Glomerular endothelial cell (primary cell): Measurements from ENCODE around the gene URB1. TPM values are rescaled to one million over a fixed set of nuclear protein-coding genes. Genes with fewer than 3 reads are reported as not detected.
"Not testable (repeated sequence)": the region's sequence is repeated elsewhere in the genome, so short reads cannot be mapped to it uniquely, and the experiment has no call there.

Experiments
- DNase-seq: peaks from one replicate; pipeline ENCODE4 v3.0.0-alpha.2; 2011; ENCODE audit warnings: low read depth, low spot score; ENCODE audit errors: extremely low read depth
- total RNA-seq: library from RNA; depleted of rRNA; stranded (reverse); fragments of >200 nt; gene quantifications from 2 replicates; pipeline ENCODE4 v1.2.3, GENCODE V29; 2015

Gene URB1
- total RNA-seq, 1 donor from 2014 or later: 20.2 TPM

DNA sequence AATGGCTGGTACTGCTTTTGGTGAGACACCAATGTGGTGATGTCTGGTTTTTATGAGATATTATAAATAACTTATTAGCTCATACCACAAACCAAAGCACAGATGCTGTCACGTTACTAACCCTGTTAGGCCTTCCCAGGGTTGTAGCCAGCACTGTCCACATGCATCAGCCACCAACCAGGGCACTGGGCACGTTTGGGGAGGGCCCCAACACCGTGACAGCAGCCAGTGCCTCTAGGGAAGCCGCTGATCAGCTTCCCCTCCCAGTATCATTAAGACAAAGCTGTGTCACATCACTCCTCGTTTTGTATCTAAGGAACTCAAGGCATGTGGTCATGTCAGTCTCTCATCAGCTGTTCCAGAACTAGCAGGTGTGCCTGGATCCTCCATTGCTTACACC is 13.9 kb downstream of the URB1 start:
- DNase-seq: no peak

DNA sequence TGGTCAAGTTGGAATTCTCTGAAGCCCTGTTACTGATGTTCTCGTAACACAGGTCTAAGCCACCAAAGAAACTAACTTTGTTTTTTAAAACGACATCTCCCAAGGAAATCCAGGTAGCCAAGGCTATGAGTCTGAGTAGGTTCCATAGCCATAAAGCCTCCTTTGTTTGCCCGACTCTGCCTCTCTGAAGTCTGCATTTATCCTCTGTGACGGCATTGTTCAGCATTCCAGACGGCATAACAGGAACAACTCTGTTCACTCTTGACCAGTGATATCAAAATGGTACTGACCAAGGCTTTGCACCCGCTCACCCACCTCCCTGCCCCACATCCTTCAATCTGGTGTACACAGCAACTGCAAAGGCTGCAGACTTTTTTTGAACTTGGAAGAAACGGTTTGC is 14.8 kb downstream of the URB1 start:
- no peak for DNase-seq

DNA sequence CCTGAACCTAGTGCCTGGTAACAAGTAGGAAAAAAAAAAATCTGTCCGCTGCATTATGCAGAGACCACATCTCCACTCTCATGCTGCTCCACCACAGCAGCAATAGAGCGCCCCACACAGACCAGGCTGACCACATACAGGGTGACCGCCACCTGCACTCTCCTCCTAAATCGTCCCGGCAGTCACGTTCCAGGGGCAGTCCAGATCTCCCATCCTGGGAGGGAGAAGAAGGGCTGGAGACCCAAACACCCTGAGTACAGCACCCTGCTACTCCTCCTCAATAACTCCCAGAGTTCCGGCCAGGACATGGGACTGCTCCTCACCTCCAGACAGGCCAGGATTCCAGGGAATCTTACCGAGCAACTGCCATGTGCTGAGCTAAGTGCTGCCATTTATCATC is 15.3 kb downstream of the URB1 start:
- no peak for DNase-seq

DNA sequence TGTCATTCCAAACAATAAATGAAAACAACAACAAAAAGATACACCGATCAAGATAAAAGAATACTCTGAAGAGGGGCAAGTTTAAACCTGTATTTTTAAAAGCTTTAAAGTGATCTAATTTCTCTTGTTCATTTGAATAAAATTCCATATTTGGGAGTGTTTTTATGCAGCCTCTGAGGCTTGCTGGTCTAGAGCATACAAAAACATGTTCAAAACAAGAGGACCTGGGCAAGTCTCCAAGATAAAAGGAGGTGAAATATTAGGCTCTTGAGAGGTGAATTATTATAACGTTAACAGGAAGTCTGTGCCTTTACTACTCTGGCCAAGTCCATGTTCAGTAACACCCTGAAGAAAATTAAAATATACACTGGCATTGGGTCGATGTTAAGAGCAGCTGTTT is 20.1 kb downstream of the URB1 start:
- no peak for DNase-seq

DNA sequence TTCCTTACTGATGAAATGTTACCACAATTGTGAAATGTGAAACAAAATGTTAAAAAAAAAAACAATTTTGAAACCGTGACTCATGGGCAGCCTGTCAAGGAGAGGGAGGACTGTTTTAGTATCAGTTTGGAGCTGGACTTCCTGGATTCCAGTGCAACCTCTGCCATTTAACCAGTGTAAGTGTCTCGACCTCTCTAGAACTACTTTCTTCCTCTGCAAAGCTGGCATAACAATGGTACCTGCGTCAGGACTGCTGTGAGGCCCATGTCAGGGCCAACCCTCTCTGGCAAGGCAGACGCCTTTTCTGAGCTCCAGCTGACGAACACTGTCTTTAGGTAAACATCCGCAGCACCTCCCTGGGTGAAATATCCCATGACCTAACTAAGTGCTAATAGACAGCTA is 20.9 kb downstream of the URB1 start:
- peak; percentile 87 for DNase-seq

DNA sequence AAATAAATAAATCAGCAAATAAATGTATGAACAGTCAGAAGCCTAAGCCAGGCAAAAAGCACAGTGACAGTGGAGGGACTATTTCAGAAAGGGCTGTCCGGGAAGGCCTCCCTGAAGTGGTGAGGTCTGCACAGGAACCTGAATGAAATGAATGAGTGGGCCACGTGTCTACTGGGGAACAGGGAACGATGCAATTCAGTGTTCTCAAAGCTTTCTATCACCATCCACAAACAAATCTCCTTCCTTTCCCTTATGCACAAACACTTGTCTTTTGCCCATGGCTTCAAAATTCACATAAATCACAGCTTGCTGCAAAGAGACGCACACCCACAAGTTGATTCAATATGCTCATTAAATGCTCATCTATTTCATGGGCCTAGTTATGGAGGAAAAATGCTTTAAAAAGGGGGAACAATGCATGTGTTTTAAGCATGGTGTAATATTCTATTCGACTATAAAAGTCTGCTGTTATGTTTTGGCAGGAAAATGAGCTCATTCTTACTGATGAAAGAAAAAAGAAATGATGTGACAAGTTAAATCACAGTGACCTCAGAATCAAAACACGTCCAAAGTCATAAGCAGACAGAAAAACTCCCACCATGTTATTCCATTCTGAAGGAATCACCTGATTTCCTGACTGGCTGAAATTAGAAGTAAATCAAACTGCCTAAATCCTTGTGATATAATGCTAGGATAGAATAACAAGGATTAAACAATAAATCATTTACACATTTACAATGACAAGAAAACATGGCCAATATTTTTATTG is 21.6 kb downstream of the URB1 start:
- DNase-seq: peak; percentile 54

DNA sequence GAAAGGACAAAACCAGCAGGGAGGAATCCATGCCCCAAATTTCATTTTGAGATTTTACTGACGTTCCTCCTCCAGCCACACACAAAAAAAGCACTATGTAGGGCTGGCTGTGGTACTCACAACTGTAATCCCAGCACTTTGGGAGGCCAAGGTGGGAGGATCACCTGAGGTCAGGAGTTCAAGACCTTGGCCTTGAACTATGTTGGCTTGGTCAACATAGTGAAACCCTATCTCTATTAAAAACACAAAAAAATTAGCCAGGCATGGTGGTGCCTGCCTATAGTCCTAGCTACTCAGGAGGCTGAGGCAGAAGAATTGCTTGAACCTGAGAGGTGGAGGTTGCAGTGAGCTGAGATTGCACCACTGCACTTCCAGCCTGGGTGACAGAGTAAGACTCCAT is 23.9 kb downstream of the URB1 start:
- DNase-seq: not testable (repeated sequence)

DNA sequence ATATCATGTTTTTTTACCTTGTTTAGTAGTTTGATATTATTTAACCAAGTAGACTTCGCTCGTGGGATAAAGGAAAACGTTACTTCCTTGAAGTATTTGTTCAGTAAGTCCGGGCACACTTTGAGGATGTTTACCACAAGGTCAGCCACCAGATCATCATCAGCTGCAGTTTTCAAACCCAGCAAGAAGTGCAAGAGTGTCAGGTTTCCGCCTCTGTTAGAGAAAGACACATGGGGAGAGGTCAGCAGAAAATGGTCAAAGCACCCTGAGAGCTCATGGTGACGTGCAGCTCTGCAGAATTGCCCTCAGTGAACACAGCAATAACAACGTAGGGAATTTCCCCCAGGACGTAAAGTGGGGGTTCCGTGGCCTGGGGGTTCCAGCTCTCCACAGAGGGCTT is 24.4 kb downstream of the URB1 start:
- no peak for DNase-seq

DNA sequence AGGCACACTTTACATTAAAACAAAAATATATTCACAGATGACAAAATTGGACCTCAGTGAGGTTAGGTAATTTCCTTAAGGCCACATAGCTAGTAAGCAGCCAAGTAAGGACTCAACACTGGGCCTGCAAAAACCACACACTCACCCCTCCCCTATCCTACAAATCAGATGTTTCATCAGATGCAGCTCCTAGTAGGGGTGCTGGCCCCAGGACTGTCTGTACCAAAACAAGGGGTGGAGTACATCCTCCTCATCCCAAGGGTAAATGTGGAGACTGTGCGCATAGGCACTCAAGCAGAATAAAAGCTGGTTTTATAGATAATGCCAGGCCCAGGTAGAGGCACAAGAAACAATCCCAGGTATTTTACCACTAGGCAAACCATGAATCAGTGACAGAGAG is 25.7 kb downstream of the URB1 start:
- no peak for DNase-seq

DNA sequence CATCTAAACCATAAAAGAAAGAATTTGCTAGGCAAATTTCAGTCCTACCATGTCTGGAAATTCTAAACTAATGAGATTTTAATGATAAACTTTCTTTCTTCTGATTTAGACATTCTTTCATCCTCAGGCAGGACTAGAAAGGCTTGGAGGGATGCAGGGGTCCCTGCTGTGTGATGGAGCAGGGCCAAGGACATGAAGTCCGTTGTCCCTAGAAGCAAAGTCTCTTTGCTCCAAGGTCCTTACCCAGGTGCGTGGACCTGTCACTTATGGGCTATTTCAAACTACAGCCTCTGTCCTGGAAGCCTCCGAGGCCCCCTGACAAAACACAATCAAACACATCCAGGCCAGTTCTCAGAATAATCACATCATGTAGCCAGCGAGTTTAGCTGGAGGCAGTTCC is 26.6 kb downstream of the URB1 start:
- no peak for DNase-seq

DNA sequence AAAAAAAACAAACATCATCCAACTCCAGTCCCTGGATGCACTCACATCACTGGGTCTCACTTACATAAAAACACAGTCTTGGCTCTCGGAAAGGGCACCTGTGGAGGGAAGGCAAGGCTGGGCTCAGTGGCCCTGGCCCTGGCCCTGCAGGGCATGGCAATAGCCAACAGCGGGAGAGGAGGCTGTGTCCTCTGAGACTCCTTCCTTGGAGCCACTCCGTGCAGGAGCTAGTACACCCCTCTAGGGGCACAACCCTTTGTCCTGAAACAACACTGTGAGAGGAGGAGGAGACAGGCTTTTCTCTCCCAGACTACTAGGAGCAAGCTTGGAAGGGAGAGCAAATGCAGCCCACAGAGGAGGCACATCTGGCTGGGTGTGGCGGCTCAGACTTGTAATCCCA is 28.0 kb downstream of the URB1 start:
- DNase-seq: no peak

DNA sequence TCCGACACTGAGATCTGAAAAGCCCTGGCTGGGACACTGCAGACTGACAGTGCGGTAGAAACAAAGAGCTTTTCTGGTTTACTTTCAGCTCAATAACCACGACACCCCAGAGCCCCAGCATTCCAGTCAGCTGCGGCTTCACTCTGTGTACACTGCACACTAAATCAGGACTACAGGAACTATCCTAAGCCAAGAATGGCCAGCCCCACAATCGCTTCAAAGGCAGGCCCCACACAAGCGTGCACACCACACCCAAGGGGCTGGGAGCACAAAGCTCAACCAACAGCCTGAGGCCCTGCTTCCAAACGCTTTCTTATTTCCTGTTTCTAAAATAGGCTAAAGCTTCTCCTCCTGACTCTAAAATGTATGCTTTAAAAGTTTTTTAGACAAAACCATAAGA is 28.4 kb downstream of the URB1 start:
- no peak for DNase-seq

DNA sequence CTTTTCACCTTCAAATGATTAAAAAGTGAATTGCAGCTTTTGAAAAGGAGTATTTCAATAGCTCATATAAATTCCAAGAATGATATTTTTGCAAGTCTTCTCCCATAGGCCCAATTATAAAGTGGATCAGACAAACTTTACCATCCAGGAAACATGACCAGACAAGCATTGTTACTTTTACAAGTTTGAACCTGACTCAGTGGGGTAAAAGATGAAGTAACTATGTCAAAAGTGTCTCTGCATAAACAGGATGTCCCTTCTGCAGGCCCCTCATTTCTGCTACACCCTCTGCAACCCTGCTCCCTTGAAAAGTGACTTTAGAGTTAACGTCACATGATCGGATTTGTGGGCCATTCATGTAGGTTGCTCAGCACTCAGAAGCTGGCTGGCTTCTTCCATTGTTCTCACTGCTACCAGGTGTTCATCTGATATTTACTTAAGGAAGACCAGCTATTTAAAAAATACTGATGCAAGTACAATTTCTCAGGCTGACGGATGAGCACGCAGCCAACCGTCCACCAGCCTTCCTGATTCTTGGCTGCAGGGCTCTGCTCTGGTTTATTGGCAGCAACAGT is 32.3 kb downstream of the URB1 start:
- no peak for DNase-seq

DNA sequence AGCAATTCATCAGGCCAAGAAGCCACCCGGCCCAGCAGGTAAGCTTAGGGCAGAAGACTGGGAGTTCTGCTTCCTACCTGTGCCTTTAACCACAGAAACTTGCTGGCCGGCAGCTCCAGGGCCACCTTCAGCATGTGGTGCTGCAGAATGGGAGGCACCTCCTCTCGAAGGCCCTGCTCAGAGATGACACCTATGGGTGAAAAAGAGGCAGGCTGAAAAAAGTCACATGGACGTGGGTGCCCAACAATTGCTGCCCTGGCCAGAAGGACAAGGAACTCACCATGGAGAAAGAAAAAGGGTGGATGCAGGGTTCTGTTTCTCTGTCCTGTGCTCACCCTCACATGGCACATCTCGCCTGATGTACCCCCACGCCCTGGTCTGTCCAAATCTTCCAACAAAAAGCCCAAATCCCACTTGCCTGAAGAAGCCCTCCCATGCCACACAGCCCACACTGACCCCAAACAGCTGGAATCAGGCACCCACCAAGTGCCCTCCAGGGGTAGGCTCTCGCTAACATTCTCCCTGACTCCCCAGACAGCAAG is 33.0 kb downstream of the URB1 start:
- DNase-seq: no peak

DNA sequence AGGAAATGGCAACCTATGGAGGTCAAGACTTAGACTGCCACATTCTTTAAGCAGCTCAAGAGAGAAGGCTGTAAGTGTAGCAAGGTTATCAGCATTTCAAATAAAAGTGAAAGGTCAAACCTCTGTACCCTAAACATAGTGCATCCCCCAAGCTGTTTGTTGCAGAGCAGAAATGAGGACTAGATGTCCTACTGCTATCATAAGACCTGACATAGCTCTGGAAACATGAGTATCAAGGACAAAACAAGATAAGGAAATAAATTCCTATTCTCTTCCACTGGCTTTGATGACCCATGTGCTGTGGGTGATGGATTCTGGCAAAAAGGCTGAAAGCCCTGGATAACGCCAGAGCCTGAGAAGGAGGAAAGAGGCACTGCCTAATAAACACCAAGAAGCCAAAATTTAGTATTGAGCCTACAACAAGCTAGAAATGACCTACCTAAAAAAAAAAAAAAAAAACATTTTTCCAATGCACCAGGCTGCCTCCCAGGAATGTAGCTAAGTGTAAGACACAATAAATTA is 35.9 kb downstream of the URB1 start:
- DNase-seq: no peak

DNA sequence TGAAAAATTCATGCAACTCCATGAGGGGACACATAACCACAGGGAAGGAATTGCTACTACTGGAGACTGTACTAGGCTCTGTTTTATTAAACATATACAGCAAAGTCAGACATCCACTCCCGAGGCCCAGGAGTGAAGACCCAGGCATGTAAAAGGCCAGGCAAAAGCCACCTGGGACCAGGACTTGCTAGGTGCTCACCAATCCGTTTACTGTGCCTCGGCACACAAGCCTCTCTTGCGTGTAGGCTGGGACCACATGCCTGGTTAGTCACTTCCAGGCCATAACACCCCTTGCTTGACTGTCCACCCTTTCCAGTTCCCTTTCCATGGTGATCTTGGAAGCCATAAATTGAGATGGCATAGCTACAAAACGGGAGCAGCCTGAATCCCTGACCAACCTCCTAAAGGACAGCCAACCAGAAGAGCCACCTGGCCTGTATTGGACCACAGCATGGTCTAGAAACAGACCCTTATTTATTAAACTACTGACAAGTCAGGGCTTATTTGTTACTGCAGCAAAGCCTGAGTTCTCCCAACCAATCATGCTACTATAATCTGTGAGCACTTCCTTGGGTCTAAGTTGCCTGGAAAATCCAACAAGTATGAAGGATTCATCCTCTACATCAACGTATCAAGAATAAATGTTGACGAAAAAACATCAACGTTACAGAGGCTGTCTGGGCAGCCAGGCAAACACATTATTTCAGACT is 39.7 kb downstream of the URB1 start:
- DNase-seq: no peak

DNA sequence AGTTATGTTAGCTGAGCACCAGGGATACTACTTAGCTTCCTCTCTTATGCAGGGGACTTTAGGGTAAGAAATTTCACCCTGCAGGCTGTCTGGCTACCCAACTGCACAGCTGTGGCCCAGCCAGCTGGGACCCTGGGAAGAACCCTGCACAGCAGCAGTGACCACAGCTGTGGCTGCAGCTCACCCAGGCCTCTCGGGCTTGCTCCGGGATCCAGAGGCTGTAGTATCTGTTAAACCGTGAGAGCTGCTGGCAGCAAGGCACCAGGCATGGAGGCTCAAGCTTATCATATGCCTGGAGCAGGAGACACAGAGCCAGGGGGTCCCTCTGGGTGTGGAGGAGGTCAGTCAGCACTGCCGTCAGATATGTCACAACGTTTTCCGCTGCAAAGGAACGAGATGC is 40.3 kb downstream of the URB1 start:
- no peak for DNase-seq

DNA sequence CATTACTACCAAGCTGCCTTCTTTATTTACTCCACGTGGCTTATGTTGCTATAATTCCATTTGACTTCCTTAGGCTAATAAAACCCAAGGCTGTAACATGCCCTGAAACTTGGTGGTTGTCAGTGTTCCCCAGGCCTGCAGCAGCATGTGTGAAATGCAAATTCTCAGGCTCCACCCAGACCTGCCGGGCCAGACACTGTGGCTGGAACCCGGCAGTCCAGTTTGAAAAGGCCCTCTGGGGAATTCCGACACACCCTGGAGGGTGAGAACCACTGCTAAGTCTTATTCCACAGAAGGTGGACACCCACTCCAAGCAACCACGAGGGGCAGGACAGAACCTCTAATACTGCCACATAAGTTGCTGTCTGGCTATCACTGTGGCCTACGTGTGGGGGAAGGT is 41.4 kb downstream of the URB1 start:
- DNase-seq: no peak

DNA sequence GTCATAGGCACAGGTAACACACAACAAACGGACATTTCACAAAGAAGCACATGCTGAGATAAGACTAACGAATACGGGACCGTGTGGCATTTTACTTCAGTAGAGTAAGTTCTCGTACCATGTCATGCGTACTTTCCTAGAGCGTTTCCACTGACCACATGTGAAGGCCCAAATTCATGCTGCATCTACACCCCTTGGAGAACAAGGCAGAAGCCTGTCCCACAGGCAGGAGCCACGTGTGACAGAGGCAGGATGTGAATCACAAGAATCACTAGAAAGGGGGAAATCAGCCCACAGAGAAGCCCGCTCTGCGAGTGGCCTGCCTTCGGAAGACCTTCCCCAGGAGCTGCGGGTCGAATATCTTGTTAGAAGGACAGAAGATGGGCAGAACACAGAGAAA is 41.8 kb downstream of the URB1 start:
- DNase-seq: no peak

DNA sequence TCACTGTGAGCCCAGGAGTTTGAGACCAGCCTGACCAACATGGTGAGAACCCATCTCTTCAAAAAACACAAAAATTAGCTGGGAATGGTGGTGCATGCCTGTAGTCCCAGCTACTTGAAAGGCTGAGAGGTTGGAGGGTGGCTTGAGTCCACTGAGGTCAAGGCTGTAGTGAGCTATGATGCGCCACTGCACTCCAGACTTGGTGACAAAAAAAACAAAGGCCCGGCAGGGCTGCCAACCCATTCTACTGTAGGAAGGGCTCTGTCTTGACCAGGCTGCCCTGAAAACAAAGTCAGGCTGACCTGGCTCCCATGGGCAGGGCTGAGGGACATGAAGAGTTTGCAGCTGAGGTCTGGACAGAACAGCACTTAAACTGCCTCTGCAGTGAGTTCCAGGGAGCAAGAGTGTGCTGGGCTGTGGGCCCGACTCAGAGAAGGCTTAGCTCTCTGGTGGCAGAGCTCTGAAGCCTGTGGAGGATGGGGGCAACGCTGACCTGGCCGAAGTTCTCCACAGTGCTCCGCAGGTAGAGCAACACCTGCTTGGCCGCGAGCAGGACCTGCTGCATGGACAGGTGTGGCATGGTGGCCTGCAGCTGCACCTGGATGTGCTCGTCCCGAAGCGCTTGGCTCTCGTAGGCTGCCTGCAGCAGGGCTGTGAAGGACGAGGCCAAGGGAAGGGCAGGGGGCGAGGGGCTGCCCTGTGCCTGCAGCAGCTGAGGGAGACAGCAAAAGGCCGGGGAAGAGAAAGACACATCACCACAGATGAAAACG is 42.4 kb downstream of the URB1 start:
- no peak for DNase-seq
